AG04450 (cell line): ENCODE measurements around the gene AOAH. TPM values are rescaled to one million over a fixed set of nuclear protein-coding genes. Genes with fewer than 3 reads are reported as not detected.

Experiments
- CTCF ChIA-PET: fragments of 300-600, 350-600 bp; formaldehyde crosslinking; extraction: SDS; loops from one replicate; lab custom pipeline; 2022; ENCODE audit warnings: antibody characterized with exemption, inconsistent platforms; lab: Charles Lee
- POLR2A ChIA-PET: fragments of 350-600 bp; formaldehyde crosslinking; extraction: SDS; loops from one replicate; lab custom pipeline; 2021; ENCODE audit warnings: antibody characterized with exemption, inconsistent platforms; lab: Yijun Ruan, JAX
- DNase-seq: peaks from one replicate; pipeline ENCODE4 v3.0.0-alpha.2; 2011; ENCODE audit warnings: low read depth, low spot score
- H3K27ac ChIP-seq: one replicate; pipeline ENCODE4 v1.5.1; 2012; ENCODE audit warnings: low read depth, low read length, control low read depth
- H3K27me3 ChIP-seq: one replicate; pipeline ENCODE4 v1.6.0; 2012; ENCODE audit warnings: low read length; ENCODE audit not compliant: control insufficient read depth, insufficient read depth
- H3K4me3 ChIP-seq: 2 replicates; pipeline ENCODE4 v1.5.1; 2011; ENCODE audit warnings: mild to moderate bottlenecking, low read depth, low read length, control low read depth
- H3K9me3 ChIP-seq: 2 replicates; pipeline ENCODE4 v1.5.1; 2012; ENCODE audit warnings: low read length; ENCODE audit not compliant: control insufficient read depth, insufficient read depth
- polyA plus RNA-seq: library from polyadenylated mRNA; depleted of rRNA; stranded (reverse); fragments of >200 nt; gene quantifications from 2 replicates; pipeline ENCODE4 v1.2.3, GENCODE V29; 2011
- TF ChIP-seq, protein P1 (sequence below): IDR thresholded peaks from 2 replicates; pipeline ENCODE4 v1.5.1; 2011; ENCODE audit warnings: low read depth, low read length, control low read depth, inconsistent platforms

The AOAH gene
- polyA plus RNA-seq, 1 experiment = not detected

GRCh38 chr7:36663481-36663880, 60.8 kb downstream of the AOAH start:
- Histone ChIP-seq H3K9me3 (no peaks in the 10 kb centered on the region), H3K4me3 (no peak overlapping the region), H3K27me3 (no peaks in the 10 kb centered on the region), H3K27ac (no peak overlapping the region)
- POLR2A ChIA-PET = no interaction called here
- TF ChIP-seq, protein P1, sequence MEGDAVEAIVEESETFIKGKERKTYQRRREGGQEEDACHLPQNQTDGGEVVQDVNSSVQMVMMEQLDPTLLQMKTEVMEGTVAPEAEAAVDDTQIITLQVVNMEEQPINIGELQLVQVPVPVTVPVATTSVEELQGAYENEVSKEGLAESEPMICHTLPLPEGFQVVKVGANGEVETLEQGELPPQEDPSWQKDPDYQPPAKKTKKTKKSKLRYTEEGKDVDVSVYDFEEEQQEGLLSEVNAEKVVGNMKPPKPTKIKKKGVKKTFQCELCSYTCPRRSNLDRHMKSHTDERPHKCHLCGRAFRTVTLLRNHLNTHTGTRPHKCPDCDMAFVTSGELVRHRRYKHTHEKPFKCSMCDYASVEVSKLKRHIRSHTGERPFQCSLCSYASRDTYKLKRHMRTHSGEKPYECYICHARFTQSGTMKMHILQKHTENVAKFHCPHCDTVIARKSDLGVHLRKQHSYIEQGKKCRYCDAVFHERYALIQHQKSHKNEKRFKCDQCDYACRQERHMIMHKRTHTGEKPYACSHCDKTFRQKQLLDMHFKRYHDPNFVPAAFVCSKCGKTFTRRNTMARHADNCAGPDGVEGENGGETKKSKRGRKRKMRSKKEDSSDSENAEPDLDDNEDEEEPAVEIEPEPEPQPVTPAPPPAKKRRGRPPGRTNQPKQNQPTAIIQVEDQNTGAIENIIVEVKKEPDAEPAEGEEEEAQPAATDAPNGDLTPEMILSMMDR = no peak
- CTCF ChIA-PET = interaction anchor here (1.9 kb wide), 1 partner anchor 176 kb away, joined by 12 read pairs; no protein-coding TSS in a partner anchor
- no peak for DNase-seq

- Histone ChIP-seq H3K27me3 (no peaks in the 10 kb centered on the region), H3K4me3 (no peak overlapping the region), H3K27ac (no peak overlapping the region), H3K9me3 (no peaks in the 10 kb centered on the region)
- ChIA-PET POLR2A (no interaction called here), CTCF (interaction anchor here (1.2 to 1.7 kb wide), 2 partner anchors 9 to 220 kb away, joined by 3 to 6 read pairs; no protein-coding TSS in a partner anchor)
- TF ChIP-seq, protein P1 = no peak
- DNase-seq = no peak
Measured at GRCh38 chr7:36661135-36661840, 63.0 kb downstream of the AOAH start.

GRCh38 chr7:36659638-36660341, 64.5 kb downstream of the AOAH start:
- TF ChIP-seq, protein P1 = no peak
- Histone ChIP-seq H3K9me3 (no peaks in the 10 kb centered on the region), H3K27ac (peak overlapping the region; percentile 93), H3K4me3 (no peak overlapping the region), H3K27me3 (no peaks in the 10 kb centered on the region)
- ChIA-PET CTCF (interaction anchor here (0.7 to 1.4 kb wide), 2 partner anchors 11 to 222 kb away, joined by 5 to 13 read pairs; no protein-coding TSS in a partner anchor), POLR2A (no interaction called here)
- no peak for DNase-seq

GRCh38 chr7:36659172-36659516, 65.2 kb downstream of the AOAH start:
- Histone ChIP-seq H3K4me3 (no peak overlapping the region), H3K27ac (peak overlapping the region; percentile 93), H3K27me3 (no peaks in the 10 kb centered on the region), H3K9me3 (no peaks in the 10 kb centered on the region)
- peak; percentile 69 for DNase-seq
- ChIA-PET POLR2A (no interaction called here), CTCF (interaction anchor here (1.4 kb wide), 1 partner anchor 12 kb away, joined by 13 read pairs; no protein-coding TSS in a partner anchor)
- TF ChIP-seq, protein P1 = no peak
